Smooth muscle cell (in vitro differentiated cells): ENCODE data around the gene PAM16. TPM values are rescaled to one million over a fixed set of nuclear protein-coding genes. Genes with fewer than 3 reads are reported as not detected.

ENCODE experiments used
- DNase-seq: peaks from one replicate; lab custom pipeline; 2025; ENCODE audit not compliant: unreplicated experiment; lab: John Stamatoyannopoulos, UW
- H2AFZ ChIP-seq: fragments of 200-600 bp; sonication (generic); 2 replicates; pipeline ENCODE4 v1.6.0; 2016; ENCODE audit warnings: antibody characterized with exemption, low read depth, mild to moderate bottlenecking
- H3F3A ChIP-seq: fragments of 200-600 bp; sonication (generic); 2 replicates; pipeline ENCODE4 v1.6.0; 2017; ENCODE audit warnings: antibody characterized with exemption, low read depth
- H3K27ac ChIP-seq: fragments of 200-600 bp; sonication (generic); 2 replicates; pipeline ENCODE4 v1.5.1; 2016; ENCODE audit warnings: low read depth, mild to moderate bottlenecking
- H3K27me3 ChIP-seq: fragments of 200-600 bp; sonication (generic); 2 replicates; pipeline ENCODE4 v1.6.1; 2016; ENCODE audit warnings: low read depth, mild to moderate bottlenecking
- H3K36me3 ChIP-seq: fragments of 200-600 bp; sonication (generic); 2 replicates; pipeline ENCODE4 v1.5.1; 2016; ENCODE audit warnings: low read depth
- H3K4me1 ChIP-seq: fragments of 200-600 bp; sonication (generic); 2 replicates; pipeline ENCODE4 v1.5.1; 2016; ENCODE audit warnings: low read depth
- H3K4me2 ChIP-seq: fragments of 200-600 bp; sonication (generic); 2 replicates; pipeline ENCODE4 v1.6.0; 2016; ENCODE audit warnings: mild to moderate bottlenecking
- H3K4me3 ChIP-seq: fragments of 200-600 bp; sonication (generic); 2 replicates; pipeline ENCODE4 v1.5.1; 2016; ENCODE audit warnings: mild to moderate bottlenecking
- H3K79me2 ChIP-seq: fragments of 200-600 bp; sonication (generic); 2 replicates; pipeline ENCODE4 v1.6.0; 2016; ENCODE audit warnings: low read depth, mild to moderate bottlenecking
- H3K9ac ChIP-seq: fragments of 200-600 bp; sonication (generic); 2 replicates; pipeline ENCODE4 v1.6.0; 2016; ENCODE audit warnings: low read depth
- H3K9me3 ChIP-seq: fragments of 200-600 bp; sonication (generic); replicated peaks from 2 replicates; pipeline ENCODE4 v1.5.1; 2016; ENCODE audit warnings: low read depth
- H4K20me1 ChIP-seq: fragments of 200-600 bp; sonication (generic); 2 replicates; pipeline ENCODE4 v1.6.0; 2016; ENCODE audit warnings: low read depth
- CTCF ChIP-seq: fragments of 200-600 bp; sonication (generic); IDR thresholded peaks from 2 replicates; pipeline ENCODE4 v1.5.1; 2017; ENCODE audit warnings: borderline replicate concordance, mild to moderate bottlenecking, antibody characterized with exemption; ENCODE audit not compliant: insufficient read depth, poor library complexity, severe bottlenecking
- WGBS: methylation state at CpG from one replicate; pipeline ENCODE4 v1.1.7; 2016; ENCODE audit warnings: low lambda C conversion rate; 5-methylcytosine and 5-hydroxymethylcytosine counted together
- polyA plus RNA-seq: library from polyadenylated mRNA; unstranded; fragments of >200 nt; fragmentation: Nextera tagmentation; extraction: Ambion mirVana; gene quantifications from 2 replicates; pipeline ENCODE4 v1.2.1, GENCODE V29; 2016
- total RNA-seq: library from RNA; depleted of rRNA; stranded (reverse); fragments of >200 nt; gene quantifications from 2 replicates; pipeline ENCODE4 v1.2.3, GENCODE V29; 2014

PAM16 gene
- total and polyA plus RNA-seq, 2 experiments from 2014 or later: 29.6 to 47.7 TPM

GRCh38 chr16:4301968-4302367 lies 49.2 kb downstream of the PAM16 start:
- H3K79me2 ChIP-seq: peaks cover 10% of the 10 kb centered on the region
- no peak overlapping the region for H3K27ac ChIP-seq
- no peak overlapping the region for H2AFZ ChIP-seq
- no peaks in the 10 kb centered on the region for H3K36me3 ChIP-seq
- DNase-seq: no peak
- no peak overlapping the region for H3K4me2 ChIP-seq
- H3F3A ChIP-seq: peaks cover 23% of the 10 kb centered on the region
- H3K4me1 ChIP-seq: peaks cover 17% of the 10 kb centered on the region
- H3K27me3 ChIP-seq: no peaks in the 10 kb centered on the region
- H4K20me1 ChIP-seq: no peaks in the 10 kb centered on the region
- 98% methylated on average over 6 of the region's 6 CpGs for WGBS
- no peaks in the 10 kb centered on the region for H3K9me3 ChIP-seq
- no peak for TF ChIP-seq CTCF
- no peak overlapping the region for H3K9ac ChIP-seq
- H3K4me3 ChIP-seq: no peak overlapping the region

GRCh38 chr16:4301177-4301576 lies 49.9 kb downstream of the PAM16 start:
- Histone ChIP-seq H3K9me3 (no peaks in the 10 kb centered on the region), H3K27me3 (no peaks in the 10 kb centered on the region), H3K4me2 (no peak overlapping the region), H3K36me3 (no peaks in the 10 kb centered on the region), H3K4me1 (peaks cover 11% of the 10 kb centered on the region), H3F3A (peaks cover 23% of the 10 kb centered on the region), H3K4me3 (no peak overlapping the region), H3K9ac (no peak overlapping the region), H3K79me2 (peaks cover 7% of the 10 kb centered on the region), H3K27ac (no peak overlapping the region), H2AFZ (no peak overlapping the region), H4K20me1 (no peaks in the 10 kb centered on the region)
- DNase-seq: no peak
- no peak for TF ChIP-seq CTCF
- 100% methylated on average over 4 of the region's 4 CpGs for WGBS

GRCh38 chr16:4298761-4299522 lies 52.2 kb downstream of the PAM16 start:
- no peaks in the 10 kb centered on the region for H3K79me2 ChIP-seq
- peak overlapping the region; percentile 93 for H3K27ac ChIP-seq
- no peaks in the 10 kb centered on the region for H4K20me1 ChIP-seq
- peak overlapping the region; percentile 66 for H3K9ac ChIP-seq
- no peaks in the 10 kb centered on the region for H3K36me3 ChIP-seq
- no peaks in the 10 kb centered on the region for H3K27me3 ChIP-seq
- H3F3A ChIP-seq: peaks cover 34% of the 10 kb centered on the region
- H3K4me1 ChIP-seq: peaks cover 17% of the 10 kb centered on the region
- TF ChIP-seq CTCF: no peak
- H3K4me3 ChIP-seq: peak overlapping the region; percentile 14
- peak overlapping the region; percentile 81 for H3K4me2 ChIP-seq
- H3K9me3 ChIP-seq: no peaks in the 10 kb centered on the region
- WGBS: 25% methylated on average over 14 of the region's 15 CpGs
- DNase-seq: peak; percentile 42
- no peak overlapping the region for H2AFZ ChIP-seq

- Histone ChIP-seq H3K27me3 (no peaks in the 10 kb centered on the region), H3K36me3 (no peaks in the 10 kb centered on the region), H3K4me3 (no peak overlapping the region), H3K4me1 (peaks cover 25% of the 10 kb centered on the region), H3K79me2 (no peaks in the 10 kb centered on the region), H3F3A (peaks cover 37% of the 10 kb centered on the region), H3K4me2 (no peak overlapping the region), H4K20me1 (no peaks in the 10 kb centered on the region), H2AFZ (no peak overlapping the region), H3K9ac (no peak overlapping the region), H3K9me3 (no peaks in the 10 kb centered on the region), H3K27ac (no peak overlapping the region)
- WGBS: 88% methylated on average over 6 of the region's 6 CpGs
- no peak for DNase-seq
- no peak for TF ChIP-seq CTCF
Observed at GRCh38 chr16:4297480-4297879, 53.6 kb downstream of the PAM16 start.
